ENCODE results near the gene HTR2A.
"Not testable (repeated sequence)": the region's sequence is repeated elsewhere in the genome, so short reads cannot be mapped to it uniquely, and the experiment has no call there.

The HTR2A gene

DNA sequence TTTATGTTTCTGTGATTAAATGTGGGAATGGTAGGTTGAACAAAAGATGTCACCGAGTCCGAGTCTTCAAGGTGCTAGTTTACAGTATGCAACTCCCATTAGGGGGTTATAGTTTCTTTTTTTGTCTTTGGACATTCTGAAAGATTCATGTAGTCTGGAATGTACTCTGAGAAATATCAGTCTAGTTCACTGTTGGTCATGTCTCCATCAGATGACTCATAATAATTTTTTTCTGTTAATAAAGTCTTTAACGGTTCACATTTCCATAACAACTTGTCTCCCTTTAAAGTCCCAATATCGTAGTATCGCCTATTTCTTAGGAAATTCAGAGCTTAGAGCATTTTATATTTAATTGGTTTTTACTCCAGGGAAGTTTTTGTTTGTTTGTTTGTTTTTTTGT is 86.4 kb downstream of the HTR2A start:
- peak; percentile 15 for DNase-seq (ENCODE audit: low read depth)

GRCh38 chr13:46804921-46805320 is 91.9 kb downstream of the HTR2A start:
- DNase-seq (ENCODE audit: low read depth) = not testable (repeated sequence)

GRCh38 chr13:46804391-46804815 is 92.5 kb downstream of the HTR2A start:
- peak; percentile 94 for DNase-seq (ENCODE audit: low read depth)

- no peak for DNase-seq (ENCODE audit: low read depth)
Observed at GRCh38 chr13:46803586-46803985, 93.3 kb downstream of the HTR2A start.

- no peak for DNase-seq (ENCODE audit: low read depth)
Observed at GRCh38 chr13:46801858-46802257, 95.0 kb downstream of the HTR2A start.

DNA sequence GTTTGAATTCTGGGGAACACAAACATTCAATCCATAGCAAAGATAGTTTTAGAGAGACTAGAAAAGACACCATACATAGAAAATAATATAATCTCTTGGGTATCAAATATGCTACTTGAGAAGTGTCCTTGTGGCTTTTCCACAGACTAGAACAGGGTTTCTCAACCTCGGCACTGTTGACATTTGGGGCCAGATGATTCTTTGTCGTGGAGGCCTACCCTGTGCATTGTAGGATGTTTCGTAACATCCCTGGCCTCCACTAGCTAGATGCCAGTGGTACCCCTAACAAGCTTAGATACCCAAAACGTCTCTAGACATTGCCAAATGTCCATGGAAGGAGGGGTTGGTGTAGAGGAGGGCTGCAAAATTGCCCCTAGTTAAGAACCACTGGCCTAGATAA is 97.7 kb downstream of the HTR2A start:
- no peak for DNase-seq (ENCODE audit: low read depth)

GRCh38 chr13:46797501-46798237 is 99.2 kb downstream of the HTR2A start:
- peak; percentile 64 for DNase-seq (ENCODE audit: low read depth)

DNA sequence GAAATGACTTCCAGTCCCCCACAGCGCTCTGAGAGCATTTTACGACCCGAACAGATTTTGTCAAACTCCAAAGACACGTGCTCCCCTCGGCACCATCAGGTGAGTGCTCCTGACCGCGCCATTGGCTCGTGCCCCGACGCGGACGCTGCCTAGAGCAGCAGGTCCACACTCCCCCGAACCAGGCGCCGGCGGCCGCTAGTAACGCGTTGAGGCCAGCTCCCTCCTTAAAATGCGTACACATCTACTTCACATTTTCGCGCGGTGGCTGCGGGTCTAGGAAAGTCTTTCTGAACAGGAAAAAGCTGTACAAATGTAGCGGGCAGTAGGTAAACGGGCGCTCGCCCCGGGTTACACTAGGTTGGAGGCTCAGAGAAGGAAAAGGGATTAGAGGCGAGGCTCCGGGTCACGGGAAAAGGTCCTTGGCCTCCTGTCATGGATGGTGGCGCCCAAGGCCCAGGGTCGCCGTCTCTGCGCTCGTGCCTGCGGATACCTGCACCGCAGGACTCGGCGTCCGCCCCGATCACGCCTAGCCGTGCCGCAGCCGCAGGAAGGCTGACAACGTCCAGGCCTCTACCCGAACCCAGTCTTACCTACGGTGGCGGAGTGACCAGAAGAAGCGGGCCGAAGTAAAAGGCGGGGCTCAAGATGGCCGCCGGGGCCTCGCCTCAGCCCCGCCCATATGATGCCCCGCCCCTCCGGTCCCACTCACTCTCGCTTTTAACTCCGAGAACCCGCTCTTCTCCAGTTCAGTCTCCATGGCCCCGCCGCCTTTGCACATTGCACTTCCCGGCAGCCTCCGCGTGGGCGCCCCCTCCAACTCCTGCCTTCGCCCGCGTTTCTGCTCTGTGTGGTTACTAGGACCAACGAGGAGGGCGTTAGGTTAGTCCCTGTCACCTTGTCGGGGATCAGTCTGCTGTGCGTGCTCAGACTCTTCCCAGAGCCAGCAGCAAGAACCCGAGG is 100.1 kb downstream of the HTR2A start, which contains the start of gene ESD:
Gene ESD (minus strand): TSS at position 647 of the 960 bp plus-strand sequence. CDS start 5,748 bp downstream, outside the sequence.
- peak; percentile 87 for DNase-seq (ENCODE audit: low read depth)

- no peak for DNase-seq (ENCODE audit: low read depth)
Observed at GRCh38 chr13:46796129-46796514, 100.7 kb downstream of the HTR2A start.

DNA sequence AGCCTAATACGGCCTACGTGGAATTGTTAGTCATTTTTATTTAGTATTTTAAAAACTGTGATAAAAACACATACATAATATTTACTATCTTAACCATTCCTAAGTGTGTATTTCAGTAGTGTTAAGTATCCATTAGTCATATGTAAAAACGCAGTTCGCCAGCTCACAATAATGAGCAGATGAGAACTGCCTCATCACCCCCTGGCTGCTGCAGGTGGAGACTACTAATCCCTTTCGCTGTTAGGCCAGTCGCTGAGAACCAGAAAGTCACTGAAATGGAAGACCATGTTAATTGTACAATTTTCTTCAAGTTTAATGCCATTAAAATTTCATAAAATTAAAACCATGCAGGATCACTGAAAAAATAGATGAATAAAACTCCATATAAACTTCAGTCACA is 101.5 kb downstream of the HTR2A start:
- no peak for DNase-seq (ENCODE audit: low read depth)

DNA sequence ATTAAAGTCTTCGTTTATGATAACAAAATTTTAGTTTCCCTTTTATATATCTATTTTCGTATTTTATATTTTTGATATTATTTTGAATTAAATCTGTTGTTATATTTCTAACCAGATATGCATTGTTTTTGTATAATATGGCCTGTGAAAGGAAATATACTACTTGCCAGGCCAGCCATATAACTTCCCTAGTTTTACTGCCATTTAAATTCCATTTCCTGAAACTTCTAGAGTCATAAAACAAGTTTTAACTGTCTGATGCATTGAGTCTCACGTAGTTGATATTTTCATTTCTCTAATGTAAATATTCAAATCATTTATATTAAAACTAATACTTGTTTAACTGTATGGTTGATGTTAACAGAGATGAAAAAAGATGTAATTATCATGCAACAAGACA is 113.3 kb downstream of the HTR2A start:
- no peak for DNase-seq (ENCODE audit: low read depth)

DNA sequence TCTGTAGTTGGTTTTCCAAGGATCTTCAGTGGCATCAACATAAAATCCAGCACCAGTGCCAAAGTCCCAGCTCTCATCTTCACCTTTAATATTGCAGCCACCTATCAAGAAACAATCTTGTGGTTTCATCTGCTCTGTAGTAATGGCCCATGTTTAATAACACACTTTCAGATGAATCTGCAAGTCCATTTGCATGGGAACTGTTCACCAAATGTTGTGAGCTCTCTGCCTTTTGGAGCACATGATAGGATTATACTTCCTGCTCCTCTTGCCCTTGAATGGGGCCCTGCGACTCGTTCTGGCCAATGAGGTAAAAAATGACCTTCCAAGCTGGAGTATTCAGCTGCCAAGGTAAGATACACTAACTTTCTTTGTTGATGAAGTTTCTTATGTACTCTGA is 114.2 kb downstream of the HTR2A start:
- DNase-seq (ENCODE audit: low read depth) = no peak

DNA sequence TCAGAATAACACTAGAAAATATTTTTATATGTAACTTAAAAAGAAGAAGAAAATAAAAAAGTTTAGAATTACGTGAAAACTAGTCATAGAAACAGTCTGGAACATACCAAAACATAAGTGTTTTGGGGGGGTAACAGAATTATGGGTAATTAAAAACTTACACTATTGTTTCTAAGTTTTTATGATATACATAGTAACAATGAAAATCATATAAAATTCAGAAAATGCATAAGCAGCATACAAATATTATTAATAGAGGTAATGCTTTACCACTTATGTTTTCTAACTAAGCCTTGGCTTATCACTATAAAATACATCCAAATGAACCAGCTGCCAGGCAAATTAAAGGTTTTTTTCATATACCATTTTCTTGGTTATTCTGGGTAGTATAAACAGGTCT is 114.8 kb downstream of the HTR2A start:
- DNase-seq (ENCODE audit: low read depth) = no peak
